T-helper 2 cell treated with Interferon-gamma antibody and Interleukin-4, amounts not matched to agents 5 μg/mL and 100 μg/mL, for 36 hours (primary cell): ENCODE measurements around the gene GRID2.

Experiments used
- DNase-seq: peaks from one replicate; pipeline ENCODE4 v3.0.0; 2021; ENCODE audit warnings: low spot score
- H3K27ac Mint-ChIP-seq: one replicate; pipeline ENCODE4 v1.8.0; 2021; ENCODE audit warnings: mild to moderate bottlenecking, mixed read lengths
- H3K27me3 Mint-ChIP-seq: one replicate; pipeline ENCODE4 v1.8.0; 2021; ENCODE audit warnings: low read depth, mixed read lengths
- H3K36me3 Mint-ChIP-seq: one replicate; pipeline ENCODE4 v1.8.0; 2021; ENCODE audit warnings: low read depth, mixed read lengths
- H3K4me1 Mint-ChIP-seq: one replicate; pipeline ENCODE4 v1.8.0; 2021; ENCODE audit warnings: low read depth, mixed read lengths
- H3K4me3 Mint-ChIP-seq: one replicate; pipeline ENCODE4 v1.8.0; 2022; ENCODE audit warnings: mild to moderate bottlenecking, moderate library complexity, mixed read lengths
- H3K9me3 Mint-ChIP-seq: one replicate; pipeline ENCODE4 v1.8.0; 2021; ENCODE audit warnings: mixed read lengths

The GRID2 gene

DNA sequence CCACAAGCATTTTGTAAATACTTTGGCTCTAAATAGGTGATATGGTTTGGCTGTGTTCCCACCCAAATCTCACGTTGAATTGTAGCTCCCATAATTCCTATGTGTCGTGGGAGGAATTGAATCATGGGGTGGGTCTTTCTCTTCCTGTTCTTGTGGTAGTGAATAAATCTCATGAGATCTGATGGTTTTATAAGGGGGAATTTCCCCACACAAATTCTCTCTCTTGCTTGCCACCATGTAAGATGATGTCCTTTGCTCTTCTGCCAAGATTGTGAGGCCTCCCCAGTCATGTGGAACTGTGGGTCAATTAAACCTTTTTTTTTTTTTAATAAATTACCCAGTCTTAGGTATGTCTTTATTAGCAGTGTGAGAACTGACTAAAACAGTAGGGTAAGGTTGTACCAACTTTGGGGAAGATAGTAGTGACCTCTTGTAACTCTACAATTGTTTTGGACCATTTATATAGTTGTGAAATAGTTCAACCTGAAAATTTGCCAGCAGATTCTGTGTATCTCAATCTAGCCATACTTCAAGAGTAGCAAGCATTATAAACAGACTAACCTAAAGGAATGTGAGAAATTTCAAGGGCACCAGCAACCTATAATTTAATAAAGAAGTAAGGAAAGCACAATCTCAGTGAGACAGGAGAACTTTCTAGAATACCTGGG lies 727.8 kb downstream of the GRID2 start:
- no peak for DNase-seq
- H3K4me3 Mint-ChIP-seq: no peak overlapping the region

GRCh38 chr4:93042746-93043145 lies 739.0 kb downstream of the GRID2 start:
- no peaks in the 10 kb centered on the region for H3K4me1 Mint-ChIP-seq
- no peak overlapping the region for H3K4me3 Mint-ChIP-seq
- peaks cover 13% of the 10 kb centered on the region for H3K9me3 Mint-ChIP-seq
- H3K27me3 Mint-ChIP-seq: no peaks in the 10 kb centered on the region
- H3K27ac Mint-ChIP-seq: no peak overlapping the region
- H3K36me3 Mint-ChIP-seq: no peaks in the 10 kb centered on the region
- no peak for DNase-seq

More for the DNA sequence above, 727.8 kb downstream of the GRID2 start:
- H3K36me3 Mint-ChIP-seq: no peaks in the 10 kb centered on the region
- no peaks in the 10 kb centered on the region for H3K4me1 Mint-ChIP-seq
- peaks cover 31% of the 10 kb centered on the region for H3K9me3 Mint-ChIP-seq
- H3K27me3 Mint-ChIP-seq: no peaks in the 10 kb centered on the region
- H3K27ac Mint-ChIP-seq: no peak overlapping the region

- Mint-ChIP-seq H3K27ac (no peak overlapping the region), H3K4me1 (no peaks in the 10 kb centered on the region), H3K9me3 (no peaks in the 10 kb centered on the region), H3K4me3 (no peak overlapping the region), H3K36me3 (no peaks in the 10 kb centered on the region), H3K27me3 (no peaks in the 10 kb centered on the region)
- DNase-seq: no peak
Measured at GRCh38 chr4:93053140-93053539, 749.4 kb downstream of the GRID2 start.

- no peaks in the 10 kb centered on the region for H3K9me3 Mint-ChIP-seq
Measured at GRCh38 chr4:93061826-93062225, 758.1 kb downstream of the GRID2 start.

GRCh38 chr4:93063325-93063724 lies 759.6 kb downstream of the GRID2 start:
- no peaks in the 10 kb centered on the region for H3K4me1 Mint-ChIP-seq
- no peaks in the 10 kb centered on the region for H3K36me3 Mint-ChIP-seq
- no peak overlapping the region for H3K4me3 Mint-ChIP-seq
- H3K27me3 Mint-ChIP-seq: no peaks in the 10 kb centered on the region
- H3K27ac Mint-ChIP-seq: no peak overlapping the region
- no peak for DNase-seq
- H3K9me3 Mint-ChIP-seq: no peaks in the 10 kb centered on the region

More at GRCh38 chr4:93061826-93062225, 758.1 kb downstream of the GRID2 start:
- Mint-ChIP-seq H3K27ac (no peak overlapping the region), H3K27me3 (no peaks in the 10 kb centered on the region), H3K4me3 (no peak overlapping the region), H3K4me1 (no peaks in the 10 kb centered on the region), H3K36me3 (no peaks in the 10 kb centered on the region)
- DNase-seq: no peak

DNA sequence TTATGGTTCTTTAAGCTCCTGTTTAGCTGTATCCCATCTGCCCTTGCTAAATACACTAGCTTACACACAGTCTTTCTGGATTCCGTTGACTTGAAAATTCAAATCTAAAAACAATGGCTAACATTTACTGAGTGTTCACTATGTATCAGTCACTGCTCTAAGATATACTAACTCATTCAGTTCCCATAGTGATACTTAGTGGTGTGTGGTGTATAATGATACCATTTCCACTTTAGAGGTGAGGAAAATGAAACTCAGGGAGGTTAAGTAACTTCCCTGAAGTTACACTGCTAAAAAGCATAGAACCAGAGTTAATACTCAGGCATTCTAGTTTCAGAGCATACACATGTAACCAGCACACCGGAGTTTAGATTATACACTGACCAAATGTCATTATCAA lies 762.0 kb downstream of the GRID2 start:
- DNase-seq: no peak
- no peak overlapping the region for H3K27ac Mint-ChIP-seq
- no peak overlapping the region for H3K4me3 Mint-ChIP-seq
- H3K9me3 Mint-ChIP-seq: no peaks in the 10 kb centered on the region
- H3K36me3 Mint-ChIP-seq: no peaks in the 10 kb centered on the region
- no peaks in the 10 kb centered on the region for H3K27me3 Mint-ChIP-seq
- no peaks in the 10 kb centered on the region for H3K4me1 Mint-ChIP-seq

GRCh38 chr4:93066749-93067148 lies 763.0 kb downstream of the GRID2 start:
- Mint-ChIP-seq H3K36me3 (no peaks in the 10 kb centered on the region), H3K27ac (no peak overlapping the region), H3K4me1 (no peaks in the 10 kb centered on the region), H3K4me3 (no peak overlapping the region), H3K27me3 (no peaks in the 10 kb centered on the region), H3K9me3 (no peaks in the 10 kb centered on the region)
- no peak for DNase-seq

GRCh38 chr4:93072292-93072691 lies 768.5 kb downstream of the GRID2 start:
- DNase-seq: no peak
- no peak overlapping the region for H3K27ac Mint-ChIP-seq
- peaks cover 4% of the 10 kb centered on the region for H3K9me3 Mint-ChIP-seq
- no peaks in the 10 kb centered on the region for H3K36me3 Mint-ChIP-seq
- no peaks in the 10 kb centered on the region for H3K4me1 Mint-ChIP-seq
- H3K4me3 Mint-ChIP-seq: no peak overlapping the region
- H3K27me3 Mint-ChIP-seq: no peaks in the 10 kb centered on the region

DNA sequence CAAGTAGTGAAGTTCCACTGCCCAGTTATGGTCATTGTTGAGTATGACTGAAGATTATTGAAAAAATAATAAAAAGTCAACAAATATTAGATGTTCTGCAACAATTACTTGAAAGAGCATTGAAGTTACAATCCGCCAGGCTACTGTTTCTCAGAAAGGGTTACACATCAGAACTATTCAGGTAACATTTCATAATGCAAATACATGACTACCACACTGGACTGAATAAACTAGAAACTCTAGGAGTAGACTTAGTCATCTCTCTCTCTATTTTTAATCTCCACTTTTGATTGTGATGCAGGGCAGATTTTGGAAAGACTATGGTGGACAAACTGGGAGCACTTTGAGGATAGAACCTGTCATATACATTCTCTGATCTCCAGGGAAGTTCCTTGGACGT lies 776.5 kb downstream of the GRID2 start:
- no peak overlapping the region for H3K27ac Mint-ChIP-seq
- no peaks in the 10 kb centered on the region for H3K36me3 Mint-ChIP-seq
- DNase-seq: no peak
- no peaks in the 10 kb centered on the region for H3K27me3 Mint-ChIP-seq
- H3K4me3 Mint-ChIP-seq: no peak overlapping the region
- peaks cover 4% of the 10 kb centered on the region for H3K9me3 Mint-ChIP-seq
- no peaks in the 10 kb centered on the region for H3K4me1 Mint-ChIP-seq

DNA sequence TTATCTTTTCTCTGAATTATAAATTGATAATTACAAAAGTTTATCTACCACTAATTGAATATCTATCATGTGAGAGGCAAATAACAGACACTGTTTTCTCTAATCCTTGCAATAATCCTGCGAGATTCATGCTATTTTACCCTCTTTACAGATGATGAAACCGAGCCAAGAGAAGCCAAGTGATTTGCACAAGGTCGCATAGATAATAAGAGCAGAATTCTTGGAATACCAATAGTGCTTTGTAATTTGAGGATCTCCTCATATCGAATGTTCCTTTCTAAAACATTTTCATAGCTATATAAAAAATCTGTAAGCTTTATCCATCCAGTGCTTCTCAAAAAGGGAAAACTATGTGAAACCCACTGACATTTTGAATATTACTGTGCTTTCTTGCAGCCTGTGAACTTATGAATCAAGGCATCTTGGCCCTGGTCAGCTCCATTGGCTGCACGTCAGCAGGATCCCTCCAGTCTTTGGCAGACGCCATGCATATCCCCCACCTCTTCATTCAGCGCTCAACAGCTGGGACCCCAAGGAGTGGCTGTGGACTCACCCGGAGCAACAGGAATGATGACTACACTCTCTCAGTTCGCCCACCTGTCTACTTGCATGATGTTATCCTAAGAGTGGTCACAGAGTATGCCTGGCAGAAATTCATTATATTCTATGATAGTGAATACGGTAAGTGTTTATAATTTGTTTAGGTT lies 781.0 kb downstream of the GRID2 start:
- Mint-ChIP-seq H3K27ac (no peak overlapping the region), H3K36me3 (no peaks in the 10 kb centered on the region), H3K4me3 (no peak overlapping the region), H3K4me1 (no peaks in the 10 kb centered on the region), H3K9me3 (peaks cover 4% of the 10 kb centered on the region), H3K27me3 (no peaks in the 10 kb centered on the region)
- no peak for DNase-seq

- no peaks in the 10 kb centered on the region for H3K36me3 Mint-ChIP-seq
- no peaks in the 10 kb centered on the region for H3K4me1 Mint-ChIP-seq
- H3K9me3 Mint-ChIP-seq: peaks cover 4% of the 10 kb centered on the region
- no peaks in the 10 kb centered on the region for H3K27me3 Mint-ChIP-seq
- no peak for DNase-seq
- no peak overlapping the region for H3K4me3 Mint-ChIP-seq
- H3K27ac Mint-ChIP-seq: no peak overlapping the region
Measured at GRCh38 chr4:93086356-93086755, 782.6 kb downstream of the GRID2 start.

DNA sequence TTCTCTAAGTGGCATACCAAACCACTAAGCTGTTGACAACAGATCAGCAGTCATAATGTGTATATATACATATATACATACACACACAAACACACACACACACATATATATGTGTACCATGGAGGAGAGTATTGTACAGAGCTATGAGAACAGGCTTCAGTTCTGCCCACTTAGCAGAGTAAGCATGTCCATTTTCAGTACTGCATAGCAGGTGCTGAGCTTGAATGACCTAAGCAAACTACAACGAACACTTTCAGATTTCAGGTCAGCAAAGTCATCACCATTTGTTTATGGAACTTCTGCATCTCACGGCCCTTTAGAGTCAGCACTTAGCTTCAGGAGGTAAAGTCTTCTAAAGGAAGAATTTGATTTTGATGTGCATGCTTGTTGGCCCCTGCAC lies 789.0 kb downstream of the GRID2 start:
- no peaks in the 10 kb centered on the region for H3K36me3 Mint-ChIP-seq

GRCh38 chr4:93103042-93103441 lies 799.3 kb downstream of the GRID2 start:
- no peaks in the 10 kb centered on the region for H3K4me1 Mint-ChIP-seq

More for the DNA sequence above, 789.0 kb downstream of the GRID2 start:
- no peaks in the 10 kb centered on the region for H3K4me1 Mint-ChIP-seq
- no peaks in the 10 kb centered on the region for H3K27me3 Mint-ChIP-seq
- H3K4me3 Mint-ChIP-seq: no peak overlapping the region
- H3K9me3 Mint-ChIP-seq: no peaks in the 10 kb centered on the region
- H3K27ac Mint-ChIP-seq: no peak overlapping the region
- no peak for DNase-seq

GRCh38 chr4:93116624-93117023 lies 812.9 kb downstream of the GRID2 start:
- Mint-ChIP-seq H3K27ac (no peak overlapping the region), H3K27me3 (no peaks in the 10 kb centered on the region), H3K9me3 (peaks cover 9% of the 10 kb centered on the region), H3K36me3 (no peaks in the 10 kb centered on the region), H3K4me1 (no peaks in the 10 kb centered on the region), H3K4me3 (no peak overlapping the region)
- no peak for DNase-seq

More at GRCh38 chr4:93103042-93103441, 799.3 kb downstream of the GRID2 start:
- Mint-ChIP-seq H3K36me3 (no peaks in the 10 kb centered on the region), H3K9me3 (peaks cover 23% of the 10 kb centered on the region), H3K27me3 (no peaks in the 10 kb centered on the region), H3K4me3 (no peak overlapping the region), H3K27ac (no peak overlapping the region)
- no peak for DNase-seq
